B cell (primary cell): Measurements from ENCODE around the gene PIK3R1. TPM values are rescaled to one million over a fixed set of nuclear protein-coding genes. Genes with fewer than 3 reads are reported as not detected.

Experiments
- ATAC-seq: fragments of 200-7000 bp; cut with Tn5 transposase; one replicate; pipeline ENCODE4 v1.10.0; 2021; ENCODE audit warnings: low read depth, mild to moderate bottlenecking, moderate number of reproducible peaks, moderate library complexity
- CTCF ChIA-PET: fragments of 350-600 bp; sonication (Branson Sonifier 250); formaldehyde crosslinking; loops from one replicate; lab custom pipeline; 2021; ENCODE audit warnings: antibody characterized with exemption, inconsistent platforms; lab: Charles Lee
- POLR2A ChIA-PET: fragments of 350-600 bp; sonication (Branson Sonifier 250); formaldehyde crosslinking; loops from one replicate; lab custom pipeline; 2021; ENCODE audit warnings: antibody characterized with exemption; lab: Charles Lee
- DNase-seq: peaks from one replicate; pipeline ENCODE4 v3.0.0; 2013
- H2AFZ ChIP-seq: 2 replicates; pipeline ENCODE4 v1.6.1; 2012; ENCODE audit warnings: mild to moderate bottlenecking, low read depth, low read length; ENCODE audit not compliant: insufficient read depth, poor library complexity, severe bottlenecking
- H3K27ac ChIP-seq, 2 donors: 1 replicate in 1 of 2; 2 replicates in 1 of 2; pipeline ENCODE4 v1.5.1; 2012 to 2013; ENCODE audit warnings: low read length in 2 of 2, mild to moderate bottlenecking in 2 of 2, moderate library complexity in 1 of 2
- H3K27me3 ChIP-seq, 4 experiments: fragments of 200-600 bp in 1 of 4; sonication (generic) in 1 of 4; replicated peaks in 1 of 4; 1 replicate in 2 of 4; 2 replicates in 2 of 4; pipeline versions ENCODE4 v1.6.1 to v1.7.0; 2013 to 2016; ENCODE audit warnings: low read length in 3 of 4, mild to moderate bottlenecking in 2 of 4, mixed read lengths in 1 of 4, moderate library complexity in 1 of 4; ENCODE audit not compliant: insufficient read depth in 4 of 4, control insufficient read depth in 3 of 4; ENCODE audit errors: control extremely low read depth in 1 of 4
- H3K36me3 ChIP-seq, 2 experiments: replicated peaks in 1 of 2; 1 replicate in 1 of 2; 2 replicates in 1 of 2; pipeline versions ENCODE4 v1.6.1 to v1.7.1; 2013; ENCODE audit warnings: low read length in 1 of 2; ENCODE audit not compliant: insufficient read depth in 2 of 2, control insufficient read depth in 1 of 2; ENCODE audit errors: control extremely low read depth in 1 of 2, extremely low read depth in 1 of 2
- H3K4me1 ChIP-seq, 2 donors: fragments of 200-600 bp in 1 of 2; sonication (generic) in 1 of 2; 1 replicate in 1 of 2; 2 replicates in 1 of 2; pipeline versions ENCODE4 v1.5.1 to v1.6.1; 2013 to 2017; ENCODE audit warnings: low read length in 2 of 2; ENCODE audit not compliant: control insufficient read depth in 2 of 2, insufficient read depth in 2 of 2
- H3K4me2 ChIP-seq: replicated peaks from 2 replicates; pipeline ENCODE3; 2012; ENCODE audit warnings: mild to moderate bottlenecking, low read depth, low read length; ENCODE audit not compliant: poor library complexity, severe bottlenecking
- H3K4me3 ChIP-seq, 5 experiments: fragments of 200-600 bp in 1 of 5; sonication (generic) in 1 of 5; 1 replicate in 3 of 5; 2 replicates in 2 of 5; pipeline versions ENCODE4 v1.5.1 to v1.7.0; 2011 to 2016; ENCODE audit warnings: low read length in 4 of 5, mild to moderate bottlenecking in 4 of 5, low read depth in 2 of 5, control low read depth in 1 of 5, moderate library complexity in 1 of 5; ENCODE audit not compliant: insufficient read depth in 1 of 5; ENCODE audit errors: control extremely low read depth in 1 of 5, extremely low read depth in 1 of 5
- H3K79me2 ChIP-seq: fragments of 200-600 bp; sonication (generic); one replicate; pipeline ENCODE4 v1.6.0; 2016; ENCODE audit warnings: low read length; ENCODE audit not compliant: control insufficient read depth, insufficient read depth
- H3K9ac ChIP-seq: fragments of 200-600 bp; sonication (generic); 2 replicates; pipeline ENCODE4 v1.6.1; 2017; ENCODE audit warnings: mild to moderate bottlenecking, low read length, moderate library complexity
- H3K9me3 ChIP-seq, 3 donors: one replicate each; pipeline versions ENCODE4 v1.6.1 to v1.7.1; 2013; ENCODE audit warnings: low read length in 2 of 3; ENCODE audit not compliant: control insufficient read depth in 2 of 3, insufficient read depth in 1 of 3; ENCODE audit errors: control extremely low read depth in 1 of 3
- H4K20me1 ChIP-seq: 2 replicates; pipeline ENCODE4 v1.6.0; 2012; ENCODE audit warnings: mild to moderate bottlenecking, low read length; ENCODE audit not compliant: insufficient read depth, control insufficient read depth, poor library complexity, severe bottlenecking
- H3K27ac Mint-ChIP-seq: one replicate; pipeline ENCODE4 v1.8.0; 2021; ENCODE audit warnings: mixed read lengths
- H3K27me3 Mint-ChIP-seq: one replicate; pipeline ENCODE4 v1.8.0; 2021; ENCODE audit warnings: mixed read lengths
- H3K4me1 Mint-ChIP-seq: one replicate; pipeline ENCODE4 v1.8.0; 2021; ENCODE audit warnings: mixed read lengths
- H3K4me3 Mint-ChIP-seq: one replicate; pipeline ENCODE4 v1.8.0; 2021; ENCODE audit warnings: mixed read lengths
- H3K9me3 Mint-ChIP-seq: one replicate; pipeline ENCODE4 v1.8.0; 2022; ENCODE audit warnings: mixed read lengths; ENCODE audit not compliant: insufficient read depth
- EZH2 ChIP-seq: IDR thresholded peaks from 2 replicates; pipeline ENCODE4 v1.6.1; 2012; ENCODE audit warnings: borderline replicate concordance, low read depth, mild to moderate bottlenecking, moderate library complexity, low read length; ENCODE audit not compliant: insufficient read depth, poor library complexity, severe bottlenecking
- WGBS: methylation state at CpG from one replicate; pipeline ENCODE4 v1.1.5; 2013; ENCODE audit warnings: missing lambda C conversion rate; ENCODE audit not compliant: insufficient coverage; 5-methylcytosine and 5-hydroxymethylcytosine counted together
- intact Hi-C: fragments of 100-400 bp; cut with micrococcal nuclease; formaldehyde crosslinking; loops from one replicate; pipeline ENCODE4 v1.10.0; 2022
- polyA plus RNA-seq: library from polyadenylated mRNA; depleted of rRNA; stranded (reverse); fragments of >200 nt; gene quantifications from 2 replicates; pipeline ENCODE4 v1.2.3, GENCODE V29; 2012
- total RNA-seq, 2 donors: library from RNA; stranded (reverse); fragments of 120-200 nt in 1 of 2; gene quantifications; 1 replicate in 1 of 2; 2 replicates in 1 of 2; pipeline versions ENCODE4 v1.2.3 to v1.2.4, GENCODE V29; 2013 to 2022
- TF ChIP-seq, protein P1 (sequence below): fragments of 200-600 bp; IDR thresholded peaks from one replicate; pipeline ENCODE4 v1.8.0; 2022; ENCODE audit warnings: antibody characterized with exemption, mild to moderate bottlenecking

Gene PIK3R1
- total and polyA plus RNA-seq, 2 donors (not counting 1 experiment from before 2014, with no cell fraction given) = 5.6 to 63.8 TPM

DNA sequence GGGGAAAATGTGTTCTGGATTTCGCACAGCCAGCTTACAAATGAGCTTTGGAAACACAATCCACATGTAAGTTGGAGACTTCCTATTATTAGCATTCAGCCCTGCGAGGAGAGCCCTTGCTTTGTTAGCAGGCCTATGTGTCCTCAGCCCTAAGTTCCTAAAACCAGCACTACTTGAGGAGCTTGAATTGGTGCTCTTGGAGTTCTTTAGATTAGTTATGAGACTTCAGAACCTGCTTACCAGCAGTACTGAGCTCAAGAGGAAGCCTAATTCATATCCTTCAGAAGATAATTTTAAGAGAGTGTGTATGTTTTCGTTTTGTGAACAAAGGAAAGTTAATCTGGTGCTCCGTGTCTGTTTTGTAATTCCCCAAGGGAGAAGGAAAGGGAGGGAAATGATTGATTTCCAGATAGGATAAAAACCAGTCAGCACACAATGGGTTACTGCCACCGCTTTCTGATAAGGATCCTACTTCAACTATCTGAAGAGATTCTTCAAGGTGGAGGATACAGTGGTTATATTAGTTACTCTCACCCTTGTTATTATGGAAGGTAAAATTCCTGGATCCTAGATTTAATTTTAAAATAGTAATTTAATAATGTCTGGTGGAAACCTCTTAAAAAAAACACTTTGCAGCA, 35.2 kb downstream of the PIK3R1 start:
- no peak for TF ChIP-seq EZH2
- TF ChIP-seq, protein P1, sequence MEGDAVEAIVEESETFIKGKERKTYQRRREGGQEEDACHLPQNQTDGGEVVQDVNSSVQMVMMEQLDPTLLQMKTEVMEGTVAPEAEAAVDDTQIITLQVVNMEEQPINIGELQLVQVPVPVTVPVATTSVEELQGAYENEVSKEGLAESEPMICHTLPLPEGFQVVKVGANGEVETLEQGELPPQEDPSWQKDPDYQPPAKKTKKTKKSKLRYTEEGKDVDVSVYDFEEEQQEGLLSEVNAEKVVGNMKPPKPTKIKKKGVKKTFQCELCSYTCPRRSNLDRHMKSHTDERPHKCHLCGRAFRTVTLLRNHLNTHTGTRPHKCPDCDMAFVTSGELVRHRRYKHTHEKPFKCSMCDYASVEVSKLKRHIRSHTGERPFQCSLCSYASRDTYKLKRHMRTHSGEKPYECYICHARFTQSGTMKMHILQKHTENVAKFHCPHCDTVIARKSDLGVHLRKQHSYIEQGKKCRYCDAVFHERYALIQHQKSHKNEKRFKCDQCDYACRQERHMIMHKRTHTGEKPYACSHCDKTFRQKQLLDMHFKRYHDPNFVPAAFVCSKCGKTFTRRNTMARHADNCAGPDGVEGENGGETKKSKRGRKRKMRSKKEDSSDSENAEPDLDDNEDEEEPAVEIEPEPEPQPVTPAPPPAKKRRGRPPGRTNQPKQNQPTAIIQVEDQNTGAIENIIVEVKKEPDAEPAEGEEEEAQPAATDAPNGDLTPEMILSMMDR = no peak
- Mint-ChIP-seq H3K4me1 (peaks cover 69% of the 10 kb centered on the region), H3K9me3 (no peaks in the 10 kb centered on the region), H3K27me3 (no peaks in the 10 kb centered on the region), H3K4me3 (peak overlapping the region; percentile 54), H3K27ac (peak overlapping the region; percentile 55)
- no peak overlapping the region for H3K9ac ChIP-seq
- no peaks in the 10 kb centered on the region for H3K9me3 ChIP-seq
- no peaks in the 10 kb centered on the region for H3K27me3 ChIP-seq
- peak overlapping the region; percentile 32 for H3K4me2 ChIP-seq
- no peak overlapping the region for H2AFZ ChIP-seq
- POLR2A ChIA-PET = interaction anchor here (0.9 kb wide), 1 partner anchor 34 kb away, joined by 3 read pairs; no protein-coding TSS in a partner anchor
- peak overlapping the region in 1 of 2 donors; percentile 33 for H3K27ac ChIP-seq
- H3K79me2 ChIP-seq = peaks cover 96% of the 10 kb centered on the region
- intact Hi-C loops = loop anchor here (5.0 kb wide), 2 partner anchors 33 to 1083 kb away; partner anchors contain the start of gene PIK3R1
- peaks cover 33% of the 10 kb centered on the region in 2 donors for H3K4me1 ChIP-seq
- ATAC-seq (no peak), DNase-seq (no peak)
- 80% methylated on average over 1 of the region's 5 CpGs for WGBS
- H4K20me1 ChIP-seq = peaks cover 55% of the 10 kb centered on the region
- no peak overlapping the region for H3K4me3 ChIP-seq
- CTCF ChIA-PET = interaction anchor here (0.6 to 7.7 kb wide), 10 partner anchors 9 to 1035 kb away, joined by 3 to 116 read pairs (median 4); no protein-coding TSS in a partner anchor
- no peaks in the 10 kb centered on the region for H3K36me3 ChIP-seq

DNA sequence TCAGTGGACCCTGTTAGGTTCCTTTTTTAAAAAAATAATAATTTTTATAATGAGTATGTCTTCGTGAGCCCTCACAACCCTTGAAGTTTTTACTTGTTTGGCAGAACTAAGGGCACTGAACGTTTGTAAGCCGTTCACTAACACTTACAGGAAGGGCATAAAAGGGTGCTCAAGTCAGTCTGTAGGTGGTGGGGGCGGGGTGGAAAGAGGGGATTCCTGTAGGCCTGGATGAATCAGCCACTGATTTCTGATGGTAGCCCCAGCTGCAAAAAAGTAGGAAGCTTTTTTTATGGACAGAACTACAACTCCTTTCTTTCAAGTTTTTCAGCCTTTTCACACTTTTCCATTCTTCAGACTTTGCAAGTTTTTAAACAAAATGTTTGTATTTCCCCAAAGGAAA, 35.8 kb downstream of the PIK3R1 start:
- intact Hi-C loops = loop anchor here (5.0 kb wide), 2 partner anchors 34 to 1084 kb away; partner anchors contain the start of gene PIK3R1
- peak; percentile 57 for ATAC-seq
- H2AFZ ChIP-seq = no peak overlapping the region
- Mint-ChIP-seq H3K9me3 (no peaks in the 10 kb centered on the region), H3K27ac (peak overlapping the region; percentile 74), H3K27me3 (no peaks in the 10 kb centered on the region), H3K4me3 (no peak overlapping the region), H3K4me1 (peaks cover 68% of the 10 kb centered on the region)
- H3K9me3 ChIP-seq = no peaks in the 10 kb centered on the region
- peaks cover 34% of the 10 kb centered on the region in 2 donors for H3K4me1 ChIP-seq
- no peaks in the 10 kb centered on the region for H3K27me3 ChIP-seq
- 10% methylated on average over 3 of the region's 4 CpGs for WGBS
- H4K20me1 ChIP-seq = peaks cover 56% of the 10 kb centered on the region
- ChIA-PET POLR2A (interaction anchor here (0.9 kb wide), 1 partner anchor 35 kb away, joined by 3 read pairs; no protein-coding TSS in a partner anchor), CTCF (interaction anchor here (0.6 to 7.7 kb wide), 10 partner anchors 10 to 1006 kb away, joined by 3 to 116 read pairs (median 4); partner anchors contain the start of gene PIK3R1)
- no peaks in the 10 kb centered on the region for H3K36me3 ChIP-seq
- TF ChIP-seq, protein P1 = no peak
- no peak for TF ChIP-seq EZH2
- no peak overlapping the region for H3K4me3 ChIP-seq
- H3K9ac ChIP-seq = no peak overlapping the region
- peaks cover 95% of the 10 kb centered on the region for H3K79me2 ChIP-seq
- peak overlapping the region; percentile 32 for H3K4me2 ChIP-seq
- no peak for DNase-seq
- peak overlapping the region in 1 of 2 donors; percentile 33 for H3K27ac ChIP-seq
